ENCODE measurements around the gene RBL2. TPM values are rescaled to one million over a fixed set of nuclear protein-coding genes. Genes with fewer than 3 reads are reported as not detected.
A peak's percentile ranks its signal among the peaks of the same experiment; 100 is the strongest.

Gene RBL2
- total RNA-seq, 6 donors from 2014 or later = 69.2 to 164 (median 84.9) TPM

DNA sequence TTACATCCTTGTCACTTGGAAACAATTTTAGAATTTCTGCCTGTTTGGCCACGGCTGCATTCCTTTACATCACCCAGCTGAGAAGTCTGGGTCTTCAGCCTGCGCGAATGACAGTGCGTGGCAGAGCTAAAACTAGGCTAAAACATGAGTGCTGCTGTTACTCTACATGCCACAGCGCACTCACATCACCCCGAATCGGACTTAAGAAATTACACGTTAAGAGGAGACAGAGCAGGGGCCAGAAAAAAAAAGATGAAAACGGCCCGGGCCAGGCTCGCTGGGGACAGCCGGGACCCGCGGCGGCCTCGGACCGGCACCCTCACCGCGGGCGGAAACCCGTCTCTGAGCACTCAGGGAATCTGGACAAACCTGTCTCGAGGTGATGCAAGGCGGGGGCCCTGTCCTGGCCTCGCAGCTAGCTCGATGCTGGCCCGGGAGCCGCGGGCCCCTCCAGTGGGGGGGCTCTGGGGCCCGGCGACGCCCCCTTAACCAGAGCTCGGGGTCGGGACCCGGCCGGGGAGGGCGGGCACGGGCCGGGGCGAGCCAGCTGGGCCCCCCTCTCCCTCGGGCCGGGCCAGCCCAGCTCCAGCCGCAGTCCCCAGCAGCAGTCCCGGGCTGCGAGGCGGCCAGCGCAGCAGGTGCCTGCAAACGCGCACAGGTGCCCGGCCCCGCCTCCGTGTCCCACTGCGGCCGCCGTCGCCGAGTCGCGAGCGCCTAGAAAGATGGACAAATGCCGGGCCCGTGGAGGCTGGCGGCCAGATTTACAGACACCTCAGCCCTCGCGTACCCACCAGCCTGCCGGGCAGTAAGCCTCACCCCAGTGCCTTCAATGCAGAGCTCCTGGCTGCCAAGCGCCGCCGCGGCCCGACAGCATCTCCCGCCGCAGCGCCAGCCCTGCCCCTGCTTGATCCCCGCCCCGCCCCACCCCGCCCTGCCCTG lies 68.3 kb downstream of the RBL2 start, which contains the start of gene AKTIP:
TSS of gene AKTIP (minus strand) at position 879 of the 939 bp plus-strand sequence. CDS start 2,950 bp downstream, outside the sequence.
- H3K4me1 ChIP-seq = peaks cover 21 to 32% (median 30%) of the 10 kb centered on the region in 4 donors
- no peaks in the 10 kb centered on the region for H3K27me3 ChIP-seq
- DNase-seq = peak in 1 of 2 donors; percentile 82
- WGBS, 2 donors = 0 to 1% methylated on average over 33 to 61 of the region's 76 CpGs
- H3K36me3 ChIP-seq = peaks cover 5 to 23% (median 6%) of the 10 kb centered on the region in 4 donors
- ATAC-seq (ENCODE audit: low FRiP score in 2 of 2) = peak; percentile 30 to 37
- H3K27ac ChIP-seq = peak within 1 kb of the TSS; percentile 88 to 97 (median 95)
- H3K4me3 ChIP-seq = peak within 1 kb of the TSS; percentile 66 to 97 (median 96)
- H3K9me3 ChIP-seq = no peaks in the 10 kb centered on the region
- TF ChIP-seq, protein P1, sequence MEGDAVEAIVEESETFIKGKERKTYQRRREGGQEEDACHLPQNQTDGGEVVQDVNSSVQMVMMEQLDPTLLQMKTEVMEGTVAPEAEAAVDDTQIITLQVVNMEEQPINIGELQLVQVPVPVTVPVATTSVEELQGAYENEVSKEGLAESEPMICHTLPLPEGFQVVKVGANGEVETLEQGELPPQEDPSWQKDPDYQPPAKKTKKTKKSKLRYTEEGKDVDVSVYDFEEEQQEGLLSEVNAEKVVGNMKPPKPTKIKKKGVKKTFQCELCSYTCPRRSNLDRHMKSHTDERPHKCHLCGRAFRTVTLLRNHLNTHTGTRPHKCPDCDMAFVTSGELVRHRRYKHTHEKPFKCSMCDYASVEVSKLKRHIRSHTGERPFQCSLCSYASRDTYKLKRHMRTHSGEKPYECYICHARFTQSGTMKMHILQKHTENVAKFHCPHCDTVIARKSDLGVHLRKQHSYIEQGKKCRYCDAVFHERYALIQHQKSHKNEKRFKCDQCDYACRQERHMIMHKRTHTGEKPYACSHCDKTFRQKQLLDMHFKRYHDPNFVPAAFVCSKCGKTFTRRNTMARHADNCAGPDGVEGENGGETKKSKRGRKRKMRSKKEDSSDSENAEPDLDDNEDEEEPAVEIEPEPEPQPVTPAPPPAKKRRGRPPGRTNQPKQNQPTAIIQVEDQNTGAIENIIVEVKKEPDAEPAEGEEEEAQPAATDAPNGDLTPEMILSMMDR (IDR thresholded peaks at IDR 0.05) = peak in 1 of 6 experiments; percentile 5
- TF ChIP-seq POLR2A (IDR thresholded peaks at IDR 0.05) (peak in 2 of 4 donors; percentile 2 to 47), POLR2AphosphoS5 (IDR thresholded peaks at IDR 0.05) (no peak), EP300 (IDR thresholded peaks at IDR 0.05) (no peak)

DNA sequence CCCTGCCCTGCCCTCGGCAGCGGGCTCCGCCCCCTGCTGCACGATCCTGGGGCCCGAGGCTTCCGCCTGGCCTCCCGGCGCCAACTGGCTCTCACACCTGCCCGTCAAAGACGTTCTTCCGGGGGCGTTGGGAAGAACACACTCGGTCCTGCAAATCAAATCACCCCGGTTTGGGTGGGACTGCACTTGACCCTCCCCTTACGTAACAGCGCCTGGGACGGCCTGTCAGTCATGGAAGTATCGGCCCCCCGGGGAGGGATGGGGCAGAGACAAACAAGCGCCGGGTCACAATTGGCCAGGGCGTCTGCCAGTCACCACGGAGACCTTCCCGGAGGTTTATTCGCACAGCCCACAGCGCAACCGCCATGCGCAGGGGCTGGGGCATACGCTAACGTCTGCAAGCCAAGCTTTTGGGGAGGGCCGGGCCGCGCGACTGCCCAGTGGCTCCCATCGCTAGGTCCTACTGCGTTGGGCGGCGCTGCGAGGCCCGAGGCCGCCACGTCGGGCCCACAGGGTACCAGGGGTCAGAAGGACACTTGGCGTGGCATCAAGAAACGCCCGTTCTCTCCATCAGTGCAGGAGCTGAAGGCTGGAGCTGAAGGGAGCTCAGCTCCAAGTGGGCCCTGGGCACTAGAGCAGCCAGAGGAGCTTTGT lies 69.1 kb downstream of the RBL2 start:
- Histone ChIP-seq H3K36me3 (peaks cover 0 to 15% (median 2%) of the 10 kb centered on the region in 4 donors), H3K4me1 (peaks cover 21 to 32% (median 30%) of the 10 kb centered on the region in 4 donors), H3K27me3 (no peaks in the 10 kb centered on the region), H3K4me3 (peak overlapping the region; percentile 54 to 97 (median 96)), H3K9me3 (no peaks in the 10 kb centered on the region), H3K27ac (peak overlapping the region; percentile 88 to 97 (median 95))
- TF ChIP-seq POLR2AphosphoS5 (IDR thresholded peaks at IDR 0.05) = peak; percentile 95 to 96
- TF ChIP-seq, protein P1 (IDR thresholded peaks at IDR 0.05) = no peak
- TF ChIP-seq POLR2A (IDR thresholded peaks at IDR 0.05) = peak in 3 of 4 donors; percentile 70 to 96 (median 93)
- TF ChIP-seq EP300 (IDR thresholded peaks at IDR 0.05) = no peak
- peak; percentile 98 to 100 for DNase-seq
- 1% methylated on average over 44 of the region's 46 CpGs; no CpG with 5 or more reads in 1 of the 2 donors for WGBS, 2 donors
- peak; percentile 96 to 98 for ATAC-seq (ENCODE audit: low FRiP score in 2 of 2)

DNA sequence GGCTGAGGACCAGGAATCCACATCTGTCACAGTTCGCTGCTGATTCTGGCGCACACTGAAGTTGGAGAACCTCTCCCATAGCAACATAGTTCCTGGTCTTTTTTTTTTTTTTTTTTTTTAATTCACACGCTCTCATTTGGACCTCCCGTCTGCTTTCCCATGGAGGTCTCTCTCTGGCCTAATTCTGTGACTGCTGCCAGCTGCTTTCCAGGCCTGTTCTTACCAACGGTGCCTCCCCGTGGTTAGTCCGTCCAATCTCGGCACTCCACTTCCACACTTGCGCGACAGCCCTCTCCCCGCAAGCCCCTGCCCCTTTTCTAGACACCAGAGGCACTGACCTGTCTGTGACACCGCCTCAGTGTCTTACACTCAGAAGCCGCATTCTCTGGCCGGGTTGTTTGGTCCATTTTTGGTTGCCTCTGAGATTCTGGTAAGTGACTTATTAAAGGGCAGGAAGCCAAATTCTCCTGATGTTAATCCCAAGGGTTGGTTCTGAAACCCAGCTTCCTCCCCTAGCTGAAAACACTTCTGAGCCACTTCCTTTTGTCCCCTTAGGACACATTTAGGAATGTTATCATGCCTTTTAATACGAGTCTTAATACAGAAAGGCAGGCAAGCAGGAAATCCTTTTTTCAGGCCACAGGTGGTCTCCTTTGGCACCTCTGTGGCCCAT lies 69.9 kb downstream of the RBL2 start:
- Histone ChIP-seq H3K36me3 (peaks cover 0 to 8% (median 0%) of the 10 kb centered on the region in 4 donors), H3K4me1 (peaks cover 21 to 32% (median 30%) of the 10 kb centered on the region in 4 donors), H3K4me3 (peak overlapping the region; percentile 54 to 97 (median 96)), H3K27ac (peak overlapping the region; percentile 88 to 97 (median 95)), H3K9me3 (no peaks in the 10 kb centered on the region), H3K27me3 (no peaks in the 10 kb centered on the region)
- no peak for TF ChIP-seq POLR2A (IDR thresholded peaks at IDR 0.05)
- no peak for TF ChIP-seq EP300 (IDR thresholded peaks at IDR 0.05)
- TF ChIP-seq, protein P1 (IDR thresholded peaks at IDR 0.05) = no peak
- peak in 1 of 2 donors; percentile 20 for TF ChIP-seq POLR2AphosphoS5 (IDR thresholded peaks at IDR 0.05)
- DNase-seq (peak in 1 of 2 donors; percentile 50), ATAC-seq (ENCODE audit: low FRiP score in 2 of 2) (peak in 1 of 2 donors; percentile 2)
- 6% methylated on average over 15 of the region's 15 CpGs for WGBS, 2 donors

DNA sequence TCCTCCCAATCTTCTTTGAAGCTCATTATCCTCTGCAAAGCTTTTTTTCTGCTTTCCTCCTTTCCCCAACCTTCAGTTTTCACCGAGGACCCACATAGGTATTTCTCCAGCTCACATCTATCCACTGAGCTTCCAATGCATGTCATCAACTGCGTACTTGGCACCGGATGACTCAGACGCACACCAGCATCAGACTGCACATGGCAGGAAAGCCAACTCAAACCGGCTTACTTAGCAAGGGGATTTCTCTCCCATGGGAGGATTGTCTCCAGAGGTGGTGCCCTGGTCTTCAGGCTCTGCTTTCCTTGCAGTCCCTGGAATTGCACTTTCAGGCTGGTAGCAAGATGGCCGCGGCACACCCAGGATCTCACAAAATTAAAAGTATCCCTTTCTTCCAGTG lies 70.4 kb downstream of the RBL2 start:
- 70 to 78% methylated on average over 7 of the region's 7 CpGs for WGBS, 2 donors
- H3K36me3 ChIP-seq = peaks cover 0 to 4% (median 0%) of the 10 kb centered on the region in 4 donors
- H3K27me3 ChIP-seq = no peaks in the 10 kb centered on the region
- ATAC-seq (ENCODE audit: low FRiP score in 2 of 2) = no peak
- peaks cover 21 to 32% (median 30%) of the 10 kb centered on the region in 4 donors for H3K4me1 ChIP-seq
- H3K4me3 ChIP-seq = peak overlapping the region in 2 of 4 donors; percentile 94 to 97
- no peak for TF ChIP-seq POLR2AphosphoS5 (IDR thresholded peaks at IDR 0.05)
- no peak for TF ChIP-seq POLR2A (IDR thresholded peaks at IDR 0.05)
- TF ChIP-seq, protein P1 (IDR thresholded peaks at IDR 0.05) = no peak
- TF ChIP-seq EP300 (IDR thresholded peaks at IDR 0.05) = no peak
- peak overlapping the region; percentile 88 to 97 (median 95) for H3K27ac ChIP-seq
- no peaks in the 10 kb centered on the region for H3K9me3 ChIP-seq
- DNase-seq = no peak

All from upper lobe of left lung (tissue), 6 donors.